GM12878 (cell line): ENCODE measurements around the gene MAN2A2. TPM values are rescaled to one million over a fixed set of nuclear protein-coding genes. Genes with fewer than 3 reads are reported as not detected.

Source experiments
- ATAC-seq: fragments of 200-7000 bp; cut with Tn5 transposase; 3 replicates; pipeline ENCODE4 v1.9.1; 2020; ENCODE audit warnings: mild to moderate bottlenecking, moderate library complexity
- BruUV-seq: library from RNA; stranded (reverse); fragments of 400-500 nt; replicated peaks from 2 replicates; lab custom pipeline; 2021; lab: Mats Ljungman, UMichigan
- CTCF ChIA-PET: fragments of 300-600 bp; sonication (Branson Sonifier 250); formaldehyde crosslinking; extraction: SDS; loops from one replicate; lab custom pipeline; 2021; ENCODE audit warnings: inconsistent platforms; lab: Yijun Ruan, JAX
- POLR2A ChIA-PET: fragments of 350-600 bp; formaldehyde crosslinking; extraction: SDS; loops from one replicate; lab custom pipeline; 2021; ENCODE audit warnings: inconsistent platforms; lab: Charles Lee
- RAD21 ChIA-PET: fragments of 300-600 bp; sonication (Branson Sonifier 250); formaldehyde crosslinking; loops from one replicate; lab custom pipeline; 2023; ENCODE audit warnings: antibody characterized with exemption; ENCODE audit not compliant: unreplicated experiment; lab: Charles Lee
- SMC1A ChIA-PET: fragments of 300-600 bp; sonication (Branson Sonifier 250); formaldehyde crosslinking; loops from one replicate; lab custom pipeline; 2023; ENCODE audit not compliant: unreplicated experiment, uncharacterized antibody; lab: Charles Lee
- DNase-seq: peaks from one replicate; pipeline ENCODE4 v3.0.0-alpha.2; 2011; ENCODE audit warnings: low read depth, low spot score
- FAIRE-seq: peaks from 3 replicates; lab custom pipeline; 2011; peaks lifted over from hg19 to GRCh38; lab: Jason Lieb, UNC
- H2AFZ ChIP-seq: 2 replicates; pipeline ENCODE4 v1.6.0; 2011; ENCODE audit warnings: low read depth, low read length, control low read depth; ENCODE audit not compliant: control insufficient read depth
- H3K27ac ChIP-seq: 2 replicates; pipeline ENCODE4 v1.5.1; 2011; ENCODE audit warnings: control low read depth; ENCODE audit not compliant: control insufficient read depth, insufficient read depth
- H3K27me3 ChIP-seq, 2 experiments: replicated peaks in 1 of 2; 2 replicates each; pipeline versions ENCODE4 v1.6.0 to v1.6.1; 2011; ENCODE audit warnings: low read length in 1 of 2; ENCODE audit not compliant: control insufficient read depth in 2 of 2, insufficient read depth in 2 of 2
- H3K36me3 ChIP-seq, 2 experiments: 2 replicates each; pipeline ENCODE4 v1.5.1; 2011; ENCODE audit warnings: low read length in 1 of 2; ENCODE audit not compliant: control insufficient read depth in 2 of 2, insufficient read depth in 2 of 2
- H3K4me1 ChIP-seq: 2 replicates; pipeline ENCODE4 v1.6.1; 2011; ENCODE audit warnings: mild to moderate bottlenecking, low read length, moderate library complexity, mixed read lengths; ENCODE audit not compliant: control insufficient read depth, insufficient read depth
- H3K4me2 ChIP-seq: 2 replicates; pipeline ENCODE4 v1.6.0; 2011; ENCODE audit warnings: control low read depth; ENCODE audit not compliant: control insufficient read depth, insufficient read depth
- H3K4me3 ChIP-seq: fragments of 200-600 bp; sonication (generic); 2 replicates; pipeline ENCODE4 v1.5.1; 2016
- H3K79me2 ChIP-seq: 2 replicates; pipeline ENCODE4 v1.6.0; 2011; ENCODE audit warnings: low read length; ENCODE audit not compliant: control insufficient read depth, insufficient read depth
- H3K9ac ChIP-seq: 2 replicates; pipeline ENCODE4 v1.8.0; 2011; ENCODE audit warnings: low read length, control low read depth, mixed read lengths; ENCODE audit not compliant: control insufficient read depth, insufficient read depth
- H3K9me3 ChIP-seq: replicated peaks from 3 replicates; pipeline ENCODE4 v1.5.1; 2011; ENCODE audit warnings: mild to moderate bottlenecking, low read length; ENCODE audit not compliant: control insufficient read depth, insufficient read depth
- H4K20me1 ChIP-seq: 2 replicates; pipeline ENCODE4 v1.6.0; 2011; ENCODE audit not compliant: control insufficient read depth, insufficient read depth
- EED ChIP-seq: sonication (generic); IDR thresholded peaks from 2 replicates; pipeline ENCODE4 v1.6.1; 2016; ENCODE audit warnings: antibody characterized with exemption, low read depth
- FOS ChIP-seq: IDR thresholded peaks from 3 replicates; pipeline ENCODE4 v1.6.1; 2011; ENCODE audit warnings: borderline replicate concordance; ENCODE audit not compliant: insufficient read length; ENCODE audit errors: extremely low read depth
- LARP7 ChIP-seq: fragments of 450-650 bp; IDR thresholded peaks from 2 replicates; pipeline ENCODE4 v1.6.1; 2017; ENCODE audit warnings: mild to moderate bottlenecking
- WGBS: methylation state at CpG from one replicate; pipeline ENCODE4 v1.1.6; 2016; ENCODE audit warnings: low lambda C conversion rate; ENCODE audit not compliant: insufficient replicate concordance, insufficient coverage; ENCODE audit errors: missing lambda C conversion rate; 5-methylcytosine and 5-hydroxymethylcytosine counted together
- in situ Hi-C: fragments of 300-500 bp; cut with MboI; formaldehyde crosslinking; loops from 9 replicates; pipeline ENCODE4 v1.14.3; 2018; ENCODE audit warnings: mixed read lengths
- intact Hi-C: fragments of 100-400 bp; cut with micrococcal nuclease; formaldehyde crosslinking; loops from one replicate; pipeline ENCODE4 v1.14.2; 2022; ENCODE audit not compliant: unreplicated experiment
- polyA plus RNA-seq, 11 experiments: library from polyadenylated mRNA; depleted of rRNA in 4 of 11; unstranded in 6 of 11; stranded (reverse) in 5 of 11; fragments of >200 nt; fragmentation: Nextera tagmentation in 4 of 11; fragmentation: Illumina TruSeq in 1 of 11; extraction: Ambion mirVana in 4 of 11; extraction: Trizol in 1 of 11; gene quantifications; 1 replicate in 1 of 11; 2 replicates in 10 of 11; pipeline versions ENCODE4 v1.2.1 to v1.2.3, GENCODE V29; 2011 to 2016; ENCODE audit warnings: inconsistent platforms in 2 of 11, missing spikeins in 2 of 11, low read depth in 1 of 11
- total RNA-seq, 4 experiments: library from RNA; depleted of rRNA in 3 of 4; stranded (reverse); fragments of >200 nt in 3 of 4; fragmentation: Illumina TruSeq in 1 of 4; extraction: Trizol in 1 of 4; gene quantifications; 2 replicates each; pipeline versions ENCODE4 v1.2.1 to v1.2.3, GENCODE V29; 2013 to 2021
- TF ChIP-seq, protein P1 (sequence below): fragments of 450-650 bp; IDR thresholded peaks from 2 replicates; pipeline ENCODE4 v1.6.1; 2016; ENCODE audit warnings: mild to moderate bottlenecking, moderate library complexity, borderline replicate concordance
- TF ChIP-seq, protein P2 (sequence below): IDR thresholded peaks from 2 replicates; pipeline ENCODE4 v1.6.1; 2012; ENCODE audit warnings: low read length, inconsistent platforms

MAN2A2 gene
- total and polyA plus RNA-seq, 10 of the 15 experiments (the other 5 are each of a cell fraction or from before 2014, with no cell fraction given), result 4.2 to 79.4 (median 23.2) TPM

DNA sequence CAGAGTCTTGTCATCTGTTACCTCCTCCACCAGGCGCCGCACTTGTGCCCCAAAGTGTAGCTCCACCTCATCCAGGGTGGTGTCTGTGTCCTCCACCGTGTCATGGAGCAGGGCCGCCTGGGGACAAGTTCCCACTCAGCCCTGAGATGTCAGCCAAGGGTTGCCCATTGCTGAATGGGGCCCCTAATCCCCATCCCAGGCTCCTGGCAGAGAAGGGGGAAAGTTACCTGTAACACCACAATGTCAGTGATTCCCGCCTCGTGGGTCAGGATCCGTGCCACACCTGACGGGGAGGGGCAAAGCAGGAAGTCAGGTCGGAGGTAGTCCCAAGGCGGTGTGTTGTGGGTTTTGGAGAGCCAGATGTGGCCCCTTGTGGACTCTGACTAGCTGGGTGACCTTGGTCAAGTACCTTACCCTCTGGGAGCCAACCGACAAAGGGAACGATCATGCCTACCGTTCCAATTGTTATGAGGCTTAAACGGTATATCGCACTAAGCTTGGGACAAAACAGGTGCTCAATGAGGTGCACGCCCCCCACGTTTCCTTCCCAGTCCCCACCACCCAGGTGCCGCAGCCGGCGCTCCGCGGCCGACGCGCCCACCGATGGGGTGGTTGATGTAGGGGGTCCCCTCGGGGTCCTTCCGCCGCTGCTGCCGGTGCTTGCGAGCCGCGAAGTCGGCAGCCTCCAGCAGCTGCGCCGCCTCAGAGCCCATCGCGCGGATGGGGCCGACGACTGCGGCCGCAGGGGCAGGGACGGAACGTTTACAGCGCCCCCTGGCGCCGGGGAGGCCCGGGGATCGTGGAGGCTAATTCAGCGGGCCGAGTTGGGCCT, 28.9 kb downstream of the MAN2A2 start, which contains the start of gene HDDC3 (continued):
- TF ChIP-seq, protein P1, sequence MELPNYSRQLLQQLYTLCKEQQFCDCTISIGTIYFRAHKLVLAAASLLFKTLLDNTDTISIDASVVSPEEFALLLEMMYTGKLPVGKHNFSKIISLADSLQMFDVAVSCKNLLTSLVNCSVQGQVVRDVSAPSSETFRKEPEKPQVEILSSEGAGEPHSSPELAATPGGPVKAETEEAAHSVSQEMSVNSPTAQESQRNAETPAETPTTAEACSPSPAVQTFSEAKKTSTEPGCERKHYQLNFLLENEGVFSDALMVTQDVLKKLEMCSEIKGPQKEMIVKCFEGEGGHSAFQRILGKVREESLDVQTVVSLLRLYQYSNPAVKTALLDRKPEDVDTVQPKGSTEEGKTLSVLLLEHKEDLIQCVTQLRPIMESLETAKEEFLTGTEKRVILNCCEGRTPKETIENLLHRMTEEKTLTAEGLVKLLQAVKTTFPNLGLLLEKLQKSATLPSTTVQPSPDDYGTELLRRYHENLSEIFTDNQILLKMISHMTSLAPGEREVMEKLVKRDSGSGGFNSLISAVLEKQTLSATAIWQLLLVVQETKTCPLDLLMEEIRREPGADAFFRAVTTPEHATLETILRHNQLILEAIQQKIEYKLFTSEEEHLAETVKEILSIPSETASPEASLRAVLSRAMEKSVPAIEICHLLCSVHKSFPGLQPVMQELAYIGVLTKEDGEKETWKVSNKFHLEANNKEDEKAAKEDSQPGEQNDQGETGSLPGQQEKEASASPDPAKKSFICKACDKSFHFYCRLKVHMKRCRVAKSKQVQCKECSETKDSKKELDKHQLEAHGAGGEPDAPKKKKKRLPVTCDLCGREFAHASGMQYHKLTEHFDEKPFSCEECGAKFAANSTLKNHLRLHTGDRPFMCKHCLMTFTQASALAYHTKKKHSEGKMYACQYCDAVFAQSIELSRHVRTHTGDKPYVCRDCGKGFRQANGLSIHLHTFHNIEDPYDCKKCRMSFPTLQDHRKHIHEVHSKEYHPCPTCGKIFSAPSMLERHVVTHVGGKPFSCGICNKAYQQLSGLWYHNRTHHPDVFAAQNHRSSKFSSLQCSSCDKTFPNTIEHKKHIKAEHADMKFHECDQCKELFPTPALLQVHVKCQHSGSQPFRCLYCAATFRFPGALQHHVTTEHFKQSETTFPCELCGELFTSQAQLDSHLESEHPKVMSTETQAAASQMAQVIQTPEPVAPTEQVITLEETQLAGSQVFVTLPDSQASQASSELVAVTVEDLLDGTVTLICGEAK, result peak; percentile 18; the same call in 1 of the 2 replicates
- TF ChIP-seq, protein P2, sequence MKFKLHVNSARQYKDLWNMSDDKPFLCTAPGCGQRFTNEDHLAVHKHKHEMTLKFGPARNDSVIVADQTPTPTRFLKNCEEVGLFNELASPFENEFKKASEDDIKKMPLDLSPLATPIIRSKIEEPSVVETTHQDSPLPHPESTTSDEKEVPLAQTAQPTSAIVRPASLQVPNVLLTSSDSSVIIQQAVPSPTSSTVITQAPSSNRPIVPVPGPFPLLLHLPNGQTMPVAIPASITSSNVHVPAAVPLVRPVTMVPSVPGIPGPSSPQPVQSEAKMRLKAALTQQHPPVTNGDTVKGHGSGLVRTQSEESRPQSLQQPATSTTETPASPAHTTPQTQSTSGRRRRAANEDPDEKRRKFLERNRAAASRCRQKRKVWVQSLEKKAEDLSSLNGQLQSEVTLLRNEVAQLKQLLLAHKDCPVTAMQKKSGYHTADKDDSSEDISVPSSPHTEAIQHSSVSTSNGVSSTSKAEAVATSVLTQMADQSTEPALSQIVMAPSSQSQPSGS, result no peak

DNA sequence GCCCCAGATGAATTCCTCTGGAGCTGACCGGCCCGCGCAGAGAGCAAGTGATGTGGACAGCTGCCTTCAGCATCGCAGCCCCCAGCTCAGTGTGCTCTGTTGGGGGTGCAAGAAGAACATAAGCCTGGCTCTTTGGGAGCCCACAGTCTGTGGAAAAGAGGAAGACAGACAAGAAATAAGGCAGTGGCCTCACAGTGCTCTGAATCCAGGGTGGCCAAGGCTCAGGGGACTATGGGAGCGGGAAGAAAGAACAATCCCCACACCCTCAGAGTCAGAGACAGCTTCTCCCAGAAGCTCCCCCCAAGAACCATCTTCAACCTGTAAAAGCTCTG, 29.5 kb downstream of the MAN2A2 start:
- POLR2A ChIA-PET, result interaction anchor here (0.9 to 7.0 kb wide), 12 partner anchors 10 to 285 kb away, joined by 3 to 113 read pairs (median 6); partner anchors contain the start of genes BLM, MAN2A2 and RCCD1
- Histone ChIP-seq H3K4me2 (peak overlapping the region; percentile 65; the same call in 1 of the 2 replicates), H3K27me3 (no peaks in the 10 kb centered on the region), H3K9me3 (no peaks in the 10 kb centered on the region), H3K27ac (peak overlapping the region; percentile 85), H3K9ac (peak overlapping the region; percentile 93), H3K4me3 (no peak overlapping the region), H3K79me2 (peaks cover 31% of the 10 kb centered on the region), H3K4me1 (peaks cover 35% of the 10 kb centered on the region), H3K36me3 (no peaks in the 10 kb centered on the region), H4K20me1 (no peaks in the 10 kb centered on the region; the same call in 1 of the 2 replicates), H2AFZ (peak overlapping the region; percentile 98)
- TF ChIP-seq EED, result peak; percentile 40; the same call in 1 of the 2 replicates
- peak; percentile 14; the same call in 1 of the 2 replicates for TF ChIP-seq LARP7
- no peak for TF ChIP-seq FOS
- CTCF ChIA-PET, result interaction anchor here (0.6 to 18.1 kb wide), 49 partner anchors 8 to 718 kb away, joined by 3 to 480 read pairs (median 6); partner anchors contain the start of genes BLM, FES, MAN2A2 and RCCD1
- SMC1A ChIA-PET, result interaction anchor here (0.5 to 9.2 kb wide), 18 partner anchors 9 to 613 kb away, joined by 3 to 225 read pairs (median 6); partner anchors contain the start of genes BLM, MAN2A2 and RCCD1
- DNase-seq (no peak), ATAC-seq (no peak), FAIRE-seq (no peak)
- RAD21 ChIA-PET, result interaction anchor here (0.5 to 7.2 kb wide), 22 partner anchors 9 to 775 kb away, joined by 3 to 193 read pairs (median 6); partner anchors contain the start of genes BLM, CIB1, FES and GDPGP1
- in situ Hi-C loops, result no loop called here
- whole genome bisulfite sequencing, result 5% methylated on average over 5 of the region's 5 CpGs
- no TSS peak for BruUV-seq
- intact Hi-C loops, result loop anchor here (1.0 to 10.0 kb wide), 5 partner anchors 78 to 612 kb away; partner anchors contain the start of gene BLM
